H9 (cell line): ENCODE measurements around the gene CKLF. TPM values are rescaled to one million over a fixed set of nuclear protein-coding genes. Genes with fewer than 3 reads are reported as not detected.
A peak's percentile ranks its signal among the peaks of the same experiment; 100 is the strongest.

Experiments
- DNase-seq: peaks from one replicate; pipeline ENCODE4 v3.0.0-alpha.2; 2017
- H2AFZ ChIP-seq: one replicate; pipeline ENCODE4 v1.6.1; 2013; ENCODE audit warnings: mild to moderate bottlenecking, low read length, control low read depth, moderate library complexity
- H2AK5ac ChIP-seq: 2 replicates; pipeline ENCODE4 v1.6.1; 2013; ENCODE audit warnings: low read length, control low read depth, mixed read lengths; ENCODE audit not compliant: insufficient read length
- H2BK120ac ChIP-seq: one replicate; pipeline ENCODE4 v1.6.1; 2013; ENCODE audit warnings: low read depth, mild to moderate bottlenecking, low read length, control low read depth, inconsistent platforms; ENCODE audit not compliant: poor library complexity, severe bottlenecking
- H2BK12ac ChIP-seq: 2 replicates; pipeline ENCODE4 v1.6.1; 2013; ENCODE audit warnings: low read length, control low read depth, mixed read lengths, low read depth; ENCODE audit not compliant: insufficient read length
- H2BK15ac ChIP-seq: 2 replicates; pipeline ENCODE4 v1.6.1; 2013; ENCODE audit warnings: low read depth, low read length, control low read depth
- H2BK20ac ChIP-seq: one replicate; pipeline ENCODE4 v1.6.1; 2013; ENCODE audit warnings: low read depth, mild to moderate bottlenecking, low read length, control low read depth, inconsistent platforms; ENCODE audit not compliant: poor library complexity, severe bottlenecking
- H2BK5ac ChIP-seq: 2 replicates; pipeline ENCODE4 v1.6.1; 2013; ENCODE audit warnings: low read length, control low read depth, mixed read lengths; ENCODE audit not compliant: insufficient read length
- H3K14ac ChIP-seq: 2 replicates; pipeline ENCODE4 v1.6.1; 2013; ENCODE audit warnings: low read length, control low read depth; ENCODE audit not compliant: insufficient read depth
- H3K18ac ChIP-seq: 2 replicates; pipeline ENCODE4 v1.6.1; 2013; ENCODE audit warnings: low read depth, mild to moderate bottlenecking, mixed read lengths, low read length, control low read depth; ENCODE audit not compliant: insufficient read length
- H3K23ac ChIP-seq: 2 replicates; pipeline ENCODE4 v1.6.1; 2013; ENCODE audit warnings: low read length, control low read depth, mixed read lengths, low read depth; ENCODE audit not compliant: insufficient read length
- H3K23me2 ChIP-seq: 2 replicates; pipeline ENCODE4 v1.6.1; 2013; ENCODE audit warnings: low read depth, mild to moderate bottlenecking, mixed read lengths, low read length, control low read depth; ENCODE audit not compliant: insufficient read length, poor library complexity, severe bottlenecking
- H3K27ac ChIP-seq: 2 replicates; pipeline ENCODE4 v1.5.1; 2013; ENCODE audit warnings: low read length, control low read depth, mixed read lengths, low read depth; ENCODE audit not compliant: insufficient read length
- H3K27me3 ChIP-seq: 2 replicates; pipeline ENCODE4 v1.6.1; 2013; ENCODE audit warnings: low read length, control low read depth, inconsistent platforms; ENCODE audit not compliant: insufficient read depth
- H3K4ac ChIP-seq: 2 replicates; pipeline ENCODE4 v1.6.1; 2013; ENCODE audit warnings: low read depth, mild to moderate bottlenecking, control low read depth, inconsistent platforms, low read length, moderate library complexity
- H3K4me1 ChIP-seq: 2 replicates; pipeline ENCODE4 v1.6.1; 2013; ENCODE audit warnings: low read length, control low read depth, inconsistent platforms; ENCODE audit not compliant: insufficient read depth
- H3K4me2 ChIP-seq: 2 replicates; pipeline ENCODE4 v1.6.1; 2013; ENCODE audit warnings: low read length, control low read depth, mixed read lengths; ENCODE audit not compliant: insufficient read length, insufficient read depth
- H3K56ac ChIP-seq: 2 replicates; pipeline ENCODE4 v1.6.1; 2013; ENCODE audit warnings: low read depth, mild to moderate bottlenecking, mixed read lengths, low read length, control low read depth; ENCODE audit not compliant: insufficient read length
- H3K79me1 ChIP-seq: 2 replicates; pipeline ENCODE4 v1.6.1; 2013; ENCODE audit warnings: low read depth, mild to moderate bottlenecking, moderate library complexity, low read length, control low read depth, inconsistent platforms; ENCODE audit not compliant: insufficient read depth, poor library complexity, severe bottlenecking
- H3K79me2 ChIP-seq: 2 replicates; pipeline ENCODE4 v1.6.1; 2013; ENCODE audit warnings: low read length, control low read depth, inconsistent platforms; ENCODE audit not compliant: insufficient read depth
- H3K9ac ChIP-seq: 2 replicates; pipeline ENCODE4 v1.6.1; 2013; ENCODE audit warnings: low read length, control low read depth, mixed read lengths; ENCODE audit not compliant: insufficient read length; ENCODE audit errors: extremely low read depth
- H3K9me3 ChIP-seq: one replicate; pipeline ENCODE4 v1.6.1; 2013; ENCODE audit warnings: low read depth, low read length, inconsistent platforms; ENCODE audit not compliant: control insufficient read depth
- H3T11ph ChIP-seq: one replicate; pipeline ENCODE4 v1.6.1; 2013; ENCODE audit warnings: mild to moderate bottlenecking, low read length, control low read depth, inconsistent platforms
- H4K20me1 ChIP-seq: one replicate; pipeline ENCODE4 v1.6.1; 2013; ENCODE audit not compliant: control insufficient read depth, insufficient read length, insufficient read depth
- H4K5ac ChIP-seq: 2 replicates; pipeline ENCODE4 v1.6.1; 2013; ENCODE audit warnings: low read depth, mild to moderate bottlenecking, mixed read lengths, low read length, control low read depth; ENCODE audit not compliant: insufficient read length
- H4K8ac ChIP-seq: replicated peaks from 2 replicates; pipeline ENCODE4 v1.6.1; 2013; ENCODE audit warnings: low read length, control low read depth, mixed read lengths, low read depth; ENCODE audit not compliant: insufficient read length
- H4K91ac ChIP-seq: 2 replicates; pipeline ENCODE4 v1.6.1; 2013; ENCODE audit warnings: low read depth, mild to moderate bottlenecking, moderate library complexity, mixed read lengths, low read length, control low read depth; ENCODE audit not compliant: insufficient read length
- H3K27ac Mint-ChIP-seq, 3 experiments: 2 replicates in 2 of 3; 3 replicates in 1 of 3; pipeline ENCODE4 v1.8.0; 2020 to 2021; ENCODE audit warnings: mixed read lengths in 3 of 3, mild to moderate bottlenecking in 1 of 3, moderate library complexity in 1 of 3
- H3K27me3 Mint-ChIP-seq: 2 replicates; pipeline ENCODE4 v1.8.0; 2021; ENCODE audit warnings: low read depth, mild to moderate bottlenecking, moderate library complexity, mixed read lengths
- H3K36me3 Mint-ChIP-seq, 3 experiments: 2 replicates in 2 of 3; 3 replicates in 1 of 3; pipeline ENCODE4 v1.8.0; 2020 to 2021; ENCODE audit warnings: low read depth in 3 of 3, mixed read lengths in 3 of 3; ENCODE audit not compliant: insufficient read depth in 1 of 3
- H3K4me1 Mint-ChIP-seq, 2 experiments: 2 replicates each; pipeline ENCODE4 v1.8.0; 2020; ENCODE audit warnings: mixed read lengths in 2 of 2
- H3K4me3 Mint-ChIP-seq, 2 experiments: 2 replicates in 1 of 2; 3 replicates in 1 of 2; pipeline ENCODE4 v1.8.0; 2020 to 2021; ENCODE audit warnings: mild to moderate bottlenecking in 2 of 2, mixed read lengths in 2 of 2, moderate library complexity in 1 of 2
- H3K9me3 Mint-ChIP-seq, 2 experiments: 2 replicates in 1 of 2; 3 replicates in 1 of 2; pipeline ENCODE4 v1.8.0; 2020; ENCODE audit warnings: mild to moderate bottlenecking in 2 of 2, mixed read lengths in 2 of 2, moderate library complexity in 1 of 2
- WGBS: extraction: QIAGEN DNeasy Blood & Tissue Kit; methylation state at CpG from one replicate; pipeline ENCODE4 v1.1.7; 2013; ENCODE audit warnings: missing lambda C conversion rate, low lambda C conversion rate, mixed read lengths; ENCODE audit not compliant: insufficient read length; ENCODE audit errors: extremely low coverage; 5-methylcytosine and 5-hydroxymethylcytosine counted together
- total RNA-seq: library from RNA; stranded (reverse); gene quantifications from 2 replicates; pipeline ENCODE4 v1.2.1, GENCODE V29; 2021
- TF ChIP-seq, protein P1 (sequence below): fragments of 200-600 bp; sonication (generic); conservative IDR thresholded peaks from 3 replicates; pipeline ENCODE4 v1.8.0; 2021; ENCODE audit warnings: antibody characterized with exemption, mild to moderate bottlenecking

The CKLF gene
- total RNA-seq, 1 experiment from 2014 or later: 23.1 TPM

DNA sequence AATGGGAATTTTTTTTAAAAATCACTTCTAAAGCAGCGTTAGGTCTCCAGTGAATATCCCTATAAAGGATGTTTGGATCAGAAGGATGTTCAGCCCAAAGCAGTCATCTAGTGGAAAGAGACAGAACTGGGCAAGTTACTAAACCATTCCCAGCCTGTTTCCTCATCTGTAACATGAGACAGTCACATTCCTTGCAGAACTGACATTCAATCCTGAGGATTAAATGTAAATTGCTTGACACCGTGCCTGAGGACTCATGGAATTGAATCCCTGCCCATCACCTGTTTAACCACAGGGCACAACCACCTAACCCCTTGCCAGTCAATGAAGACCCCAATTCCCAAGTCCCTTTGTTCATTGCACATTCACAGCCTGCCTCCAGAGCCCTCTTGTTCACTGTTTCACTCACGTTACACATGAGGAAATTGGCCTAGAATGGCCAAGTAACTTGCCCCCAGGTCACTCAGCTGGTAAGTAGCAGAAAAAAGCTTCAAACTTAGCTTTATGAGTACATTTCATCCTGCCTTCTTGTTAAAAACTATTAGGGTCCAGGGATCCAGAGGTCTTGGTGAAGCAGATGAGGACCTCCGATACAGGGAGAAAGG is 28.3 kb downstream of the CKLF start:
- Histone ChIP-seq H2BK20ac (no peak overlapping the region), H2BK12ac (no peak overlapping the region), H3K9me3 (no peaks in the 10 kb centered on the region), H2BK120ac (no peak overlapping the region), H3K23ac (no peak overlapping the region), H3K4ac (no peak overlapping the region), H3T11ph (no peak overlapping the region), H3K79me2 (no peaks in the 10 kb centered on the region), H3K23me2 (no peaks in the 10 kb centered on the region), H3K18ac (no peak overlapping the region), H2BK15ac (no peak overlapping the region), H2BK5ac (no peak overlapping the region), H3K4me1 (no peaks in the 10 kb centered on the region; the same call in 1 of the 2 replicates), H3K27ac (no peak overlapping the region), H3K27me3 (peaks cover 13% of the 10 kb centered on the region; the same call in 1 of the 2 replicates), H3K9ac (no peak overlapping the region), H3K14ac (no peak overlapping the region), H4K5ac (no peak overlapping the region), H4K8ac (no peak overlapping the region), H3K79me1 (no peaks in the 10 kb centered on the region), H3K56ac (no peak overlapping the region), H4K20me1 (no peaks in the 10 kb centered on the region), H4K91ac (no peak overlapping the region), H2AK5ac (no peak overlapping the region), H3K4me2 (no peak overlapping the region), H2AFZ (no peak overlapping the region)
- no peaks in the 10 kb centered on the region for H3K36me3 Mint-ChIP-seq
- peaks cover 26 to 30% of the 10 kb centered on the region in 2 experiments for H3K4me1 Mint-ChIP-seq
- peaks cover 35% of the 10 kb centered on the region for H3K27me3 Mint-ChIP-seq
- peak overlapping the region in 1 of 3 experiments; percentile 29; a peak in 1 of 7 replicates for H3K27ac Mint-ChIP-seq
- H3K4me3 Mint-ChIP-seq: peak overlapping the region in 1 of 2 experiments; percentile 8; a peak in 1 of 5 replicates
- no peaks in the 10 kb centered on the region for H3K9me3 Mint-ChIP-seq
- WGBS: no CpG with 5 or more reads among the region's 4 CpGs
- no peak for DNase-seq
- TF ChIP-seq, protein P1, sequence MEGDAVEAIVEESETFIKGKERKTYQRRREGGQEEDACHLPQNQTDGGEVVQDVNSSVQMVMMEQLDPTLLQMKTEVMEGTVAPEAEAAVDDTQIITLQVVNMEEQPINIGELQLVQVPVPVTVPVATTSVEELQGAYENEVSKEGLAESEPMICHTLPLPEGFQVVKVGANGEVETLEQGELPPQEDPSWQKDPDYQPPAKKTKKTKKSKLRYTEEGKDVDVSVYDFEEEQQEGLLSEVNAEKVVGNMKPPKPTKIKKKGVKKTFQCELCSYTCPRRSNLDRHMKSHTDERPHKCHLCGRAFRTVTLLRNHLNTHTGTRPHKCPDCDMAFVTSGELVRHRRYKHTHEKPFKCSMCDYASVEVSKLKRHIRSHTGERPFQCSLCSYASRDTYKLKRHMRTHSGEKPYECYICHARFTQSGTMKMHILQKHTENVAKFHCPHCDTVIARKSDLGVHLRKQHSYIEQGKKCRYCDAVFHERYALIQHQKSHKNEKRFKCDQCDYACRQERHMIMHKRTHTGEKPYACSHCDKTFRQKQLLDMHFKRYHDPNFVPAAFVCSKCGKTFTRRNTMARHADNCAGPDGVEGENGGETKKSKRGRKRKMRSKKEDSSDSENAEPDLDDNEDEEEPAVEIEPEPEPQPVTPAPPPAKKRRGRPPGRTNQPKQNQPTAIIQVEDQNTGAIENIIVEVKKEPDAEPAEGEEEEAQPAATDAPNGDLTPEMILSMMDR: no peak
